Measurements from ENCODE around the gene HSF2BP.
"Not testable (repeated sequence)": the region's sequence is repeated elsewhere in the genome, so short reads cannot be mapped to it uniquely, and the experiment has no call there.

DNA sequence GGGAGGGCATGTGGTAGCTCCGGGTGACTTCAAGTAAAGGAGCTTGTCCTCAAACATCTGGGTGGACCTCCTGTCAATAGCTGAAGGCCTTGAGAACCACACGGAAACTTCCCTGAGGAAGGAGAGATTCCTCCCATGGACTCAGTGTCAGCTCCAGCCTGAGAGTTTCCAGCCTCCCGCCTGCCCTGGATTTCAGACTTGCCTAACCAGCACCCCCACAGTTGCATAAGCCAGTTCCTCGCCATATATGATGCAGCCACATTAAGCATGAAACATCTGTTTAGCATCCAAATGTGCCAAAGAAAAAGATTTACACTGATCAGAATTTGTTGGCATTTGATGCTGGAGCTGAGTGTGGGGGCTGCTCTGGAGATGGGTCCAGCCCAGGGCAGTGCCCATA lies 148.1 kb downstream of the HSF2BP start:
- TF ChIP-seq, protein P1, sequence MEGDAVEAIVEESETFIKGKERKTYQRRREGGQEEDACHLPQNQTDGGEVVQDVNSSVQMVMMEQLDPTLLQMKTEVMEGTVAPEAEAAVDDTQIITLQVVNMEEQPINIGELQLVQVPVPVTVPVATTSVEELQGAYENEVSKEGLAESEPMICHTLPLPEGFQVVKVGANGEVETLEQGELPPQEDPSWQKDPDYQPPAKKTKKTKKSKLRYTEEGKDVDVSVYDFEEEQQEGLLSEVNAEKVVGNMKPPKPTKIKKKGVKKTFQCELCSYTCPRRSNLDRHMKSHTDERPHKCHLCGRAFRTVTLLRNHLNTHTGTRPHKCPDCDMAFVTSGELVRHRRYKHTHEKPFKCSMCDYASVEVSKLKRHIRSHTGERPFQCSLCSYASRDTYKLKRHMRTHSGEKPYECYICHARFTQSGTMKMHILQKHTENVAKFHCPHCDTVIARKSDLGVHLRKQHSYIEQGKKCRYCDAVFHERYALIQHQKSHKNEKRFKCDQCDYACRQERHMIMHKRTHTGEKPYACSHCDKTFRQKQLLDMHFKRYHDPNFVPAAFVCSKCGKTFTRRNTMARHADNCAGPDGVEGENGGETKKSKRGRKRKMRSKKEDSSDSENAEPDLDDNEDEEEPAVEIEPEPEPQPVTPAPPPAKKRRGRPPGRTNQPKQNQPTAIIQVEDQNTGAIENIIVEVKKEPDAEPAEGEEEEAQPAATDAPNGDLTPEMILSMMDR (IDR thresholded peaks at IDR 0.05) = not testable (repeated sequence)
- not testable (repeated sequence) for TF ChIP-seq POLR2A (IDR thresholded peaks at IDR 0.05)
